GM12874 (cell line): ENCODE results near the gene FLNA.

Source experiments
- CTCF ChIP-seq: IDR thresholded peaks from 2 replicates; pipeline ENCODE4 v1.5.1; 2011; ENCODE audit warnings: low read depth, mild to moderate bottlenecking, control low read depth, low read length, moderate library complexity; ENCODE audit not compliant: insufficient read depth

Gene FLNA

GRCh38 chrX:154365997-154366665 lies 8.3 kb downstream of the FLNA start:
- no peak for TF ChIP-seq CTCF

DNA sequence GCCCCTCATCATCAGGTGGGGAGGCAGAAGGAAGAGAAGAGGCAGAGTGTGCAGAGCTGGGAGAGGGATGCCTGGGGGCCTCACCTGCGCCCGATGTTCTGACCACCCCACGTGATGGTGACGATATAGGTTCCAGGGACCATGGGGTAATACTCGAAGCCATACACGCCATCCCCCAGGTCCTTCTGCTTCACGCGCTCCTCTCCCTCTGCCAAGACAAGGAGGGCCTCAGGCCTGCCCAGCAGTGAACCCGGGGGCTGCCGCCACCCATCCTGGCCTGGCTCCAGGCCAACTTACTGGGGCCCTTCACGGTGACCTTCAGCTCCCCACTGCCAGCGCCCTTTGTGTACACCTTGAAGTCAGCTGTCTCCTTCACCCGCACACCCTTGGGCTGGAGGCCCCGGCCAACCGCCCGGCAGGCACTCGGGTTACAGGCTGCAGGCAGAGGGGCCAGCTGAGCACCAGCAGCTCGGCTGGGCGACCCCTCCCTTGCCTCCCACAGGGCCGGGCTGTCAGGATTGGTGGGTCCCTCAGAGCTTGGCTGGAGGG lies 9.3 kb downstream of the FLNA start:
- no peak for TF ChIP-seq CTCF

DNA sequence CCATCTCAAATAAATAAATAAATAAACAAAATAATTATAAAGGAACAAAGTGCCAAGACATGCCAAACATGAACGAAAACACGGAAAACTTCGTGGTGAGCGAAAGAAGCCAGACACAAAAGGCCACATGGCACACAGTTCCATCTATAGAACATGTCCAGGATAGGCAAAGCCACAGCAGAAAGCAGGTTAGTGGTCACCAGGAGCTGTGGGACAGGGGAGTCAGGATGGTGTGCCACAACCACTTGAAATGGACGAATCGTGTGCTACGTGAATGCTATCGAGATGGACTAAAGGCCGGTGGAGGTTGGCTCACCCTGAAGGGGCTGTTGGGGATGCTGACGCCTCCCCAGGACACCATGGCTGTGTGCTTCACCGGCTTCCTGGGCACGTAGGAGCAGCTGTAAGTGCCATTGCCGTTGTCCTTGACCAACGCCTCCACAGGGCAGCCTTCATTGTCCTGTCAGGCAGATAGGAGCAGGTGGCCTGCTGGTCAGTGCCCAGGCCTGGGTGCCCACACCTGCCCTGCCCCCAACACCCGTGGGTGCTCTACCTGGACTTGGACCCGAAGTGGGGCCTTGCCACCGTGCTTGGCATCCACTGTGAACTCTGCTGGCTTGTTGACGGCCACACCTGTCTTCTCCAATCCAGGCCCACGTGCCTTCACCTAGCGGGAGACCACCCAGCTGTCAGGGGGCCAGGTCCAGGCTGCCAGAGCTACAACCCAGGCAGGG lies 10.6 kb downstream of the FLNA start:
- TF ChIP-seq CTCF: no peak

GRCh38 chrX:154362085-154362742 lies 12.2 kb downstream of the FLNA start:
- no peak for TF ChIP-seq CTCF

GRCh38 chrX:154360155-154360713 lies 14.2 kb downstream of the FLNA start:
- no peak for TF ChIP-seq CTCF

DNA sequence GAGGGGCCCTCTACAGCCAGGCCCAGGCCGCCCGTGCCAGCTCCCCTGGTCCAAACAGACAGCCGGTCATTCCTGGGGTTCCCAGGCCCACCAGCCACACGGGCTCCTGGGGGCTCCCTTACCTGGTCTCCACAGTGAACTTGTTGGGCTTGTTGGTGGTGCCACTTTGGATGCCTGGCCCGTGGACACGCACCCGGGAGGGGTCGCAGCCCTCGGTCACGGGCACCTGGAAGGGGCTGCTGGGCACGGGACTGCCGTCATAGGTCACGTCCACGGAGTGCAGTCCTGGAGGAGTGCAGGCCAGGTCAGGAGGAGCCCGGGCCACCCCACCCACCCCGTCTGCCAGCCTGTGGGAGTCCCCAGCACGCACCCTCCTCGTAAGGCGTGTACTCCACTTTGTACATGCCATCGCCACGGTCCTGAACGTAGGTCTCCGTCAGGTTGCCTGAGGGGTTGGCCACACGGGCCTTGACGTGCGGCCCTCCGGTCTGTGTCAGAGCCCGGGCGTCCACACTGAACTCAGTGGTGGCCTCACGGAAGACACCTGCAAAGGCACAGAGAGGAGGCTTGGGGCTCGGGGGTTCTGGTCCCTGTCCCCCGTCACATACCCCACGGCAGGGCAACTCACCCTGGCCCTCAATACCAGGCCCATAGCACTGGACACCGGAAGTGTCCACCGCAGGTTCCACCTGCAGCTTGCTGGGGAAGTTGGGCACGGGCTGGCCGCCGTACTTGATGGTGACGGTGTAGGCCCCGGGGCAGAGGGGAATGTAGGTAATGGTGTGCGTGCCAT lies 14.9 kb downstream of the FLNA start:
- no peak for TF ChIP-seq CTCF
